Measurements from ENCODE around the gene TACR2.

- no peak for TF ChIP-seq PHF8 (IDR thresholded peaks at IDR 0.05; ENCODE audit: borderline replicate concordance, low read depth)
- no peak for TF ChIP-seq ELK1 (IDR thresholded peaks at IDR 0.05; ENCODE audit: low read depth, low read length)
- TF ChIP-seq RFX5 (IDR thresholded peaks at IDR 0.05), result no peak
- no peak for TF ChIP-seq POLR2A (IDR thresholded peaks at IDR 0.05; ENCODE audit: low read length)
- no peak for TF ChIP-seq EHMT2 (IDR thresholded peaks at IDR 0.05; ENCODE audit: low read depth)
- TF ChIP-seq CTCF (IDR thresholded peaks at IDR 0.05), result no peak
- no peak for TF ChIP-seq RARB (CRISPR knock-in tag; IDR thresholded peaks at IDR 0.05)
- TF ChIP-seq MAX (IDR thresholded peaks at IDR 0.05), result no peak
- TF ChIP-seq NFE2L2 (conservative IDR thresholded peaks at IDR 0.05; ENCODE audit: low read length), result no peak
- TF ChIP-seq CHD4 (IDR thresholded peaks at IDR 0.05; ENCODE audit: borderline replicate concordance), result no peak
- no peak for TF ChIP-seq EHF (CRISPR knock-in tag; IDR thresholded peaks at IDR 0.05)
- no peak for TF ChIP-seq ESRRA (IDR thresholded peaks at IDR 0.05; ENCODE audit: borderline replicate concordance, low read length)
- TF ChIP-seq E2F6 (IDR thresholded peaks at IDR 0.05; ENCODE audit: borderline replicate concordance, low read depth), result no peak
- TF ChIP-seq SMC3 (IDR thresholded peaks at IDR 0.05), result no peak
Observed at GRCh38 chr10:69362471-69362954, 54.2 kb downstream of the TACR2 start.
